Hepatocyte (in vitro differentiated cells): ENCODE results near the gene DCBLD1. TPM values are rescaled to one million over a fixed set of nuclear protein-coding genes. Genes with fewer than 3 reads are reported as not detected.

Experiments used
- DNase-seq: peaks from one replicate; pipeline ENCODE4 v3.0.0-alpha.2; 2016; ENCODE audit warnings: low spot score
- H2AFZ ChIP-seq: fragments of 200-600 bp; sonication (generic); 2 replicates; pipeline ENCODE4 v1.6.0; 2016; ENCODE audit warnings: antibody characterized with exemption, mild to moderate bottlenecking
- H3K27ac ChIP-seq: fragments of 200-600 bp; sonication (generic); 2 replicates; pipeline ENCODE4 v1.5.1; 2016; ENCODE audit warnings: mild to moderate bottlenecking
- H3K27me3 ChIP-seq: fragments of 200-600 bp; sonication (generic); 2 replicates; pipeline ENCODE4 v1.6.1; 2016
- H3K36me3 ChIP-seq: fragments of 200-600 bp; sonication (generic); replicated peaks from 2 replicates; pipeline ENCODE4 v1.5.1; 2016; ENCODE audit warnings: low read depth; ENCODE audit not compliant: insufficient read depth
- H3K4me1 ChIP-seq: fragments of 200-600 bp; sonication (generic); 2 replicates; pipeline ENCODE4 v1.5.1; 2016; ENCODE audit warnings: mild to moderate bottlenecking, moderate library complexity; ENCODE audit not compliant: insufficient read depth
- H3K4me2 ChIP-seq: fragments of 200-600 bp; sonication (generic); 2 replicates; pipeline ENCODE4 v1.6.0; 2016
- H3K4me3 ChIP-seq: fragments of 200-600 bp; sonication (generic); 2 replicates; pipeline ENCODE4 v1.5.1; 2016; ENCODE audit warnings: mild to moderate bottlenecking
- H3K79me2 ChIP-seq: fragments of 200-600 bp; sonication (generic); 2 replicates; pipeline ENCODE4 v1.6.0; 2017; ENCODE audit warnings: mild to moderate bottlenecking
- H3K9me2 ChIP-seq: fragments of 200-600 bp; sonication (generic); replicated peaks from 2 replicates; pipeline ENCODE4 v1.6.0; 2017; ENCODE audit warnings: mild to moderate bottlenecking; ENCODE audit not compliant: insufficient read depth
- H3K9me3 ChIP-seq: fragments of 200-600 bp; sonication (generic); 2 replicates; pipeline ENCODE4 v1.5.1; 2016; ENCODE audit warnings: low read depth, mild to moderate bottlenecking
- H4K20me1 ChIP-seq: fragments of 200-600 bp; sonication (generic); 2 replicates; pipeline ENCODE4 v1.6.0; 2016; ENCODE audit warnings: mild to moderate bottlenecking; ENCODE audit not compliant: insufficient read depth, poor library complexity, severe bottlenecking
- EZH2 ChIP-seq: fragments of 200-600 bp; sonication (generic); IDR thresholded peaks from 2 replicates; pipeline ENCODE4 v1.6.1; 2016; ENCODE audit warnings: antibody characterized with exemption, mild to moderate bottlenecking, borderline replicate concordance
- EZH2phosphoT487 ChIP-seq: fragments of 200-600 bp; sonication (generic); IDR thresholded peaks from one replicate; pipeline ENCODE4 v1.6.1; 2018; ENCODE audit warnings: antibody characterized with exemption, mild to moderate bottlenecking, low read depth, moderate library complexity; ENCODE audit not compliant: unreplicated experiment, severe bottlenecking
- WGBS: methylation state at CpG from one replicate; pipeline ENCODE4 v1.1.6; 2016; ENCODE audit warnings: low lambda C conversion rate; ENCODE audit errors: missing lambda C conversion rate; 5-methylcytosine and 5-hydroxymethylcytosine counted together
- polyA plus RNA-seq: library from polyadenylated mRNA; unstranded; fragments of >200 nt; fragmentation: Nextera tagmentation; extraction: Ambion mirVana; gene quantifications from 2 replicates; pipeline ENCODE4 v1.2.1, GENCODE V29; 2016
- total RNA-seq: library from RNA; depleted of rRNA; stranded (reverse); fragments of >200 nt; gene quantifications from 2 replicates; pipeline ENCODE4 v1.2.3, GENCODE V29; 2014
- TF ChIP-seq, protein P1 (sequence below): fragments of 200-600 bp; sonication (generic); IDR thresholded peaks from 2 replicates; pipeline ENCODE4 v1.5.1; 2016; ENCODE audit warnings: antibody characterized with exemption, mild to moderate bottlenecking; ENCODE audit not compliant: poor library complexity

DCBLD1 gene
- total and polyA plus RNA-seq, 2 experiments from 2014 or later: 18.9 to 23.8 TPM

DNA sequence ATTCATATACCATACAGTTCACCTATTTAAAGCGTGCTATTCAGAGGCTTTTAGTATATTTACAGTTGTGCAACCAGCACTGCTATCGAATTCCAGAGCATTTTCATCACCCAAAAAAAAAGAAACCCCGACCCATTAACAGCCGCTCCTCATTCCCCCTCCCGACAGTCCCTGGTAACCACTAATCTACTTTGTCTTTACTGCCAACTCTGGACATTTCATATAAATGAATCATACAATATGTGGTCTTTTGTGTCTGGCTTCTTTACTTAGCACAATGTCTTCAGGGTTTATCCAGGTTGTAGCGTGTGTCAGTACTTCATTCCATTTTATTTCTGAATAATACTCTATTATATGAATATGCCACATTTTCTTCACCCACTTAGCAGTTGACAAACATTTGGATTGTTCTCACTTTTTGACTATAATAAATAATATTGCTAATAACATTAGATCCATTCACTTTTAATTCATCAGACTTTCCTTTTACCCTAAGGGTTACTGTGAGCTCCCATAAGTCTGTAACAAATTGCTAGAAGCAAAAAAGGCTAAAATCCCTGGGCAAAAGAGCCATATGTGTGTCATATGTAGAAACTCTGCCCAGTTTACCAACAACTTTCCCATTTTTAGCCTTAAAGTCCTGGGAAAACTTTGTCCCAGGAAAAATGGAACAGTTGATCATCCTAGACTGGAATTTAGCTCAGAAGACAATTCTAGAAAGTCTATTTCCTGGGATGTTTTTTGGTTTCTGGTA is 33.6 kb upstream of the DCBLD1 start:
- Histone ChIP-seq H3K4me3 (no peak overlapping the region), H3K27ac (peak overlapping the region; percentile 51), H3K4me2 (peak overlapping the region; percentile 38), H2AFZ (no peak overlapping the region), H3K27me3 (no peaks in the 10 kb centered on the region), H3K4me1 (peaks cover 18% of the 10 kb centered on the region), H4K20me1 (no peaks in the 10 kb centered on the region), H3K9me2 (no peaks in the 10 kb centered on the region), H3K79me2 (no peaks in the 10 kb centered on the region), H3K36me3 (no peaks in the 10 kb centered on the region), H3K9me3 (no peaks in the 10 kb centered on the region)
- DNase-seq: peak; percentile 32
- WGBS: 28% methylated on average over 6 of the region's 6 CpGs
- TF ChIP-seq EZH2 (no peak), EZH2phosphoT487 (no peak)
- TF ChIP-seq, protein P1, sequence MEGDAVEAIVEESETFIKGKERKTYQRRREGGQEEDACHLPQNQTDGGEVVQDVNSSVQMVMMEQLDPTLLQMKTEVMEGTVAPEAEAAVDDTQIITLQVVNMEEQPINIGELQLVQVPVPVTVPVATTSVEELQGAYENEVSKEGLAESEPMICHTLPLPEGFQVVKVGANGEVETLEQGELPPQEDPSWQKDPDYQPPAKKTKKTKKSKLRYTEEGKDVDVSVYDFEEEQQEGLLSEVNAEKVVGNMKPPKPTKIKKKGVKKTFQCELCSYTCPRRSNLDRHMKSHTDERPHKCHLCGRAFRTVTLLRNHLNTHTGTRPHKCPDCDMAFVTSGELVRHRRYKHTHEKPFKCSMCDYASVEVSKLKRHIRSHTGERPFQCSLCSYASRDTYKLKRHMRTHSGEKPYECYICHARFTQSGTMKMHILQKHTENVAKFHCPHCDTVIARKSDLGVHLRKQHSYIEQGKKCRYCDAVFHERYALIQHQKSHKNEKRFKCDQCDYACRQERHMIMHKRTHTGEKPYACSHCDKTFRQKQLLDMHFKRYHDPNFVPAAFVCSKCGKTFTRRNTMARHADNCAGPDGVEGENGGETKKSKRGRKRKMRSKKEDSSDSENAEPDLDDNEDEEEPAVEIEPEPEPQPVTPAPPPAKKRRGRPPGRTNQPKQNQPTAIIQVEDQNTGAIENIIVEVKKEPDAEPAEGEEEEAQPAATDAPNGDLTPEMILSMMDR: no peak

DNA sequence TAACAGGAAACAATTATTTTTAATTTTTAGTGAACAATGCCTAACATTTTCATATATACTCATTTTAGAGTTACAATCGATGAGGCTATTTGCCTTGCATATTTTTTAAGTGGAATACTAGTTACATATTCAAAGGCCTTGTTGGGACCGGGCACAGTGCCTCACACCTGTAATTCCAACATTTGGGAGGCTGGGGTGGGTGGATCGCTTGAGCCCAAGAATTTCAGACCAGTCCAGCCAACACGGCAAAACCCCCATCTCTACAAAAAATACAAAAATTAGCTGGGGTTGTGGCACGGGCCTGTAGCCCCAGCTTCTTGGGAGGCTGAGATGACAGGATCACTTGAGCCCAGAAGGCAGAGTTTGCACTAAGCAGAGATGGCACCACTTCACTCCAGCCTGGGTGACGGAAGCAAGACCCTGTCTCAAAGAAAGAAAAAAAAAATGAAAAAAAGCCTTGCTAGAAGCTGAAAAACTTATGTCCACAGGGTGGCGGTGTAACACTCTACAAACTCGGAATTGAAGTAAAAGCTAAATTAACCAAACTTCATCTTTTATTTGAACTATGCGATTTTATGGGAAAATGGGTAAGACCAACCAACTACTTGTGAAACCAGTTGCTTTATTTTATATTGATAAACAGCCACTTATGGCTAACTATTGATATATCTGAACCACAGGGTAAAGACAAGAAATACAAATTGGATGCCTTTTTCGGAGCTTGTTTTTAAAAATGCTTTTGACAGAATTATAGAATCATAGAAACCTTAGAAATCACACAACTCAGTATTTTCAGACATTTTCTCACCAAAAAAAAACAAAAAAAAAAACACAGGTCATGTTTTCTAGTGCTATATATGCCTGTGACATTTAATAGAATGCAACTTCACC is 32.7 kb upstream of the DCBLD1 start:
- H4K20me1 ChIP-seq: no peaks in the 10 kb centered on the region
- no peaks in the 10 kb centered on the region for H3K9me3 ChIP-seq
- peak overlapping the region; percentile 64 for H3K4me2 ChIP-seq
- DNase-seq: peak; percentile 80
- TF ChIP-seq, protein P1: peak; percentile 87
- TF ChIP-seq EZH2phosphoT487: no peak
- H3K4me3 ChIP-seq: no peak overlapping the region
- no peaks in the 10 kb centered on the region for H3K79me2 ChIP-seq
- peaks cover 18% of the 10 kb centered on the region for H3K4me1 ChIP-seq
- no peaks in the 10 kb centered on the region for H3K27me3 ChIP-seq
- H3K27ac ChIP-seq: peak overlapping the region; percentile 51
- 42% methylated on average over 10 of the region's 10 CpGs for whole genome bisulfite sequencing
- no peaks in the 10 kb centered on the region for H3K9me2 ChIP-seq
- H2AFZ ChIP-seq: no peak overlapping the region
- no peaks in the 10 kb centered on the region for H3K36me3 ChIP-seq

DNA sequence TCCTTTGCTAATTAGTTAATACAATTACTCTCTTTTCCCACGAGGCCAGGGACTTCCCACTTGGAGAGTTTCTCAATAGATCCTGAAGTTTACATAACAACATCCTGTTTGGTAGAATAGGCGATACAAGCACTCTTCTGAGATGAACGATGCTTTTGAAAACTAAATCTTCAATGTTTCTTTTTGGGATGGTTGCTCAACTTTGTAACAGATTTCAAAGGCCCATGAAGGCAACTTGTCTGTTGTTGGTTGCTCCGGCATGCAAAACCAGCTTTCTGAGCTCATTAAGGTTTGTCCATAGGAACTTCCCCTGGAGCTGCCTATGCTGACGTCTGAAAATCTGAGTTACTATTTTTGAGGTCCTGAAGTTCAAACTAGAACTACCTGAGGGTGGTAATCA is 30.8 kb upstream of the DCBLD1 start:
- H3K9me2 ChIP-seq: no peaks in the 10 kb centered on the region
- peaks cover 18% of the 10 kb centered on the region for H3K4me1 ChIP-seq
- H4K20me1 ChIP-seq: no peaks in the 10 kb centered on the region
- no peak for TF ChIP-seq EZH2
- no peak for TF ChIP-seq EZH2phosphoT487
- TF ChIP-seq, protein P1: no peak
- H2AFZ ChIP-seq: no peak overlapping the region
- H3K27me3 ChIP-seq: no peaks in the 10 kb centered on the region
- DNase-seq: no peak
- no peaks in the 10 kb centered on the region for H3K9me3 ChIP-seq
- no peaks in the 10 kb centered on the region for H3K36me3 ChIP-seq
- no peaks in the 10 kb centered on the region for H3K79me2 ChIP-seq
- H3K4me3 ChIP-seq: no peak overlapping the region
- H3K27ac ChIP-seq: peak overlapping the region; percentile 11
- H3K4me2 ChIP-seq: no peak overlapping the region
- WGBS: 46% methylated on average over 5 of the region's 5 CpGs
